ENCODE measurements around the gene ACTN4. TPM values are rescaled to one million over a fixed set of nuclear protein-coding genes. Genes with fewer than 3 reads are reported as not detected.

The ACTN4 gene
- total and polyA plus RNA-seq, 2 donors (not counting 1 experiment from before 2014, with no cell fraction given): 108 to 164 TPM

DNA sequence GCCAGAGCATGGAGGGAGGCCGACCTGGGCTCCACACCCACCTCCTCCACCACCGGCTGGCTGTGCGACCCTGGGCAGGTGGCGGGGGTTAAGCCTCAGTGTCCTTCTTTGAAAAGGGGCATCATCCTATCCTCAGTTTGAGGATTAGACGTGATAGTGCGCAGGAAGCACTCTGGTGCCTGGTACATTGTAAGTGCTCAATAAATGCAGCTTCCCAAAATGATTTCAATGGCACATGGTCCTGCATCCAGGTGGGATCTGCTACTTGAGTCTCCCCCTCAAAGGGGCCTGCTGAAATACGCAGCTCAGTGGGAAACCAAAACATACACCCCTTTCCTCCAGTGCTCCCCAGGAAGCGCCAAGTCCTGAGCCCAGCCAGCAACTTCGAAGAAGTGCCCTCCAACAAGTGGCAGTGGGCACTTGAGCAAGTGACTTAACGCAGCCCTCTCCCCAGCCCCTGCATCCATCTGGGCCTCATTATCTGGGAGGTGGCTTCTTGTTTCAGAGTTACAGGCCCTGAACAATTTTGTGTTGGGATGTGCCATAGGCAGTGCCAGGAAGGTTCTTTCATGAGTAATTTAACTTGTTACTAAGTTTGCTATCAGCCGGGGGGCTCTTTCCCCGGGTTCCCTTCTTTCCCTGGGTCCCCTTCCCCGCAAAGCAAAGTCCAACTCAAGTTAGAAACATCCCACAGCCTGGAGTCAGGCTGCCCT, 17.9 kb downstream of the ACTN4 start:
- no peaks in the 10 kb centered on the region for H3K27me3 ChIP-seq (replicated peaks in 1 of 4; ENCODE audit: control extremely low read depth in 1 of 4, control insufficient read depth in 3 of 4, insufficient read depth in 4 of 4, low read length in 3 of 4)
- H4K20me1 ChIP-seq (ENCODE audit: control insufficient read depth, insufficient read depth, low read length, poor library complexity, severe bottlenecking): peaks cover 21% of the 10 kb centered on the region
- peak overlapping the region; percentile 51 to 89 for H3K27ac ChIP-seq (ENCODE audit: low read length in 2 of 2)
- ChIA-PET CTCF (interaction anchor here (1.6 kb wide), 1 partner anchor 29 kb away, joined by 3 read pairs; no protein-coding TSS in a partner anchor), POLR2A (interaction anchor here (0.6 kb wide), 1 partner anchor 275 kb away, joined by 4 read pairs; no protein-coding TSS in a partner anchor)
- DNase-seq (no peak), ATAC-seq (ENCODE audit: low read depth) (no peak)
- H3K9me3 ChIP-seq (ENCODE audit: control extremely low read depth in 1 of 3, control insufficient read depth in 2 of 3, insufficient read depth in 1 of 3, low read length in 2 of 3): no peaks in the 10 kb centered on the region
- H2AFZ ChIP-seq (ENCODE audit: insufficient read depth, low read depth, low read length, poor library complexity, severe bottlenecking): no peak overlapping the region
- Mint-ChIP-seq H3K27ac (peak overlapping the region; percentile 95), H3K4me3 (no peak overlapping the region), H3K9me3 (ENCODE audit: insufficient read depth) (no peaks in the 10 kb centered on the region), H3K27me3 (no peaks in the 10 kb centered on the region), H3K4me1 (peaks cover 69% of the 10 kb centered on the region)
- 96% methylated on average over 7 of the region's 13 CpGs for WGBS (ENCODE audit: insufficient coverage)
- peaks cover 64 to 67% of the 10 kb centered on the region in 2 donors for H3K4me1 ChIP-seq (ENCODE audit: control insufficient read depth in 2 of 2, insufficient read depth in 2 of 2, low read length in 2 of 2)
- TF ChIP-seq, protein P1, sequence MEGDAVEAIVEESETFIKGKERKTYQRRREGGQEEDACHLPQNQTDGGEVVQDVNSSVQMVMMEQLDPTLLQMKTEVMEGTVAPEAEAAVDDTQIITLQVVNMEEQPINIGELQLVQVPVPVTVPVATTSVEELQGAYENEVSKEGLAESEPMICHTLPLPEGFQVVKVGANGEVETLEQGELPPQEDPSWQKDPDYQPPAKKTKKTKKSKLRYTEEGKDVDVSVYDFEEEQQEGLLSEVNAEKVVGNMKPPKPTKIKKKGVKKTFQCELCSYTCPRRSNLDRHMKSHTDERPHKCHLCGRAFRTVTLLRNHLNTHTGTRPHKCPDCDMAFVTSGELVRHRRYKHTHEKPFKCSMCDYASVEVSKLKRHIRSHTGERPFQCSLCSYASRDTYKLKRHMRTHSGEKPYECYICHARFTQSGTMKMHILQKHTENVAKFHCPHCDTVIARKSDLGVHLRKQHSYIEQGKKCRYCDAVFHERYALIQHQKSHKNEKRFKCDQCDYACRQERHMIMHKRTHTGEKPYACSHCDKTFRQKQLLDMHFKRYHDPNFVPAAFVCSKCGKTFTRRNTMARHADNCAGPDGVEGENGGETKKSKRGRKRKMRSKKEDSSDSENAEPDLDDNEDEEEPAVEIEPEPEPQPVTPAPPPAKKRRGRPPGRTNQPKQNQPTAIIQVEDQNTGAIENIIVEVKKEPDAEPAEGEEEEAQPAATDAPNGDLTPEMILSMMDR (IDR thresholded peaks at IDR 0.05): no peak
- TF ChIP-seq EZH2 (IDR thresholded peaks at IDR 0.05; ENCODE audit: borderline replicate concordance, insufficient read depth, low read depth, low read length, poor library complexity, severe bottlenecking): no peak
- peaks cover 100% of the 10 kb centered on the region for H3K79me2 ChIP-seq (ENCODE audit: control insufficient read depth, insufficient read depth, low read length)
- no peak overlapping the region for H3K9ac ChIP-seq (ENCODE audit: low read length)
- intact Hi-C loops (cut with micrococcal nuclease): no loop called here
- no peak overlapping the region for H3K4me3 ChIP-seq (ENCODE audit: control extremely low read depth in 1 of 5, extremely low read depth in 1 of 5, insufficient read depth in 1 of 5, low read depth in 2 of 5, low read length in 4 of 5)
- peaks cover 0 to 13% of the 10 kb centered on the region in 2 experiments for H3K36me3 ChIP-seq (replicated peaks in 1 of 2; ENCODE audit: control extremely low read depth in 1 of 2, control insufficient read depth in 1 of 2, extremely low read depth in 1 of 2, insufficient read depth in 2 of 2, low read length in 1 of 2)
- peak overlapping the region; percentile 55 for H3K4me2 ChIP-seq (replicated peaks; ENCODE audit: low read depth, low read length, poor library complexity, severe bottlenecking)

- no peak overlapping the region for H3K4me3 ChIP-seq (ENCODE audit: control extremely low read depth in 1 of 5, extremely low read depth in 1 of 5, insufficient read depth in 1 of 5, low read depth in 2 of 5, low read length in 4 of 5)
- ChIA-PET CTCF (no interaction called here), POLR2A (no interaction called here)
- WGBS (ENCODE audit: insufficient coverage): 77% methylated on average over 12 of the region's 19 CpGs
- no peak overlapping the region for H2AFZ ChIP-seq (ENCODE audit: insufficient read depth, low read depth, low read length, poor library complexity, severe bottlenecking)
- H3K36me3 ChIP-seq (replicated peaks in 1 of 2; ENCODE audit: control extremely low read depth in 1 of 2, control insufficient read depth in 1 of 2, extremely low read depth in 1 of 2, insufficient read depth in 2 of 2, low read length in 1 of 2): peaks cover 0 to 6% of the 10 kb centered on the region in 2 experiments
- H3K27me3 ChIP-seq (replicated peaks in 1 of 4; ENCODE audit: control extremely low read depth in 1 of 4, control insufficient read depth in 3 of 4, insufficient read depth in 4 of 4, low read length in 3 of 4): no peaks in the 10 kb centered on the region
- no peak for TF ChIP-seq EZH2 (IDR thresholded peaks at IDR 0.05; ENCODE audit: borderline replicate concordance, insufficient read depth, low read depth, low read length, poor library complexity, severe bottlenecking)
- TF ChIP-seq, protein P1 (IDR thresholded peaks at IDR 0.05): no peak
- Mint-ChIP-seq H3K27me3 (no peaks in the 10 kb centered on the region), H3K27ac (peak overlapping the region; percentile 95), H3K9me3 (ENCODE audit: insufficient read depth) (no peaks in the 10 kb centered on the region), H3K4me1 (peaks cover 70% of the 10 kb centered on the region), H3K4me3 (peak overlapping the region; percentile 19)
- H3K9me3 ChIP-seq (ENCODE audit: control extremely low read depth in 1 of 3, control insufficient read depth in 2 of 3, insufficient read depth in 1 of 3, low read length in 2 of 3): no peaks in the 10 kb centered on the region
- H3K27ac ChIP-seq (ENCODE audit: low read length in 2 of 2): peak overlapping the region; percentile 76 to 89
- peak overlapping the region; percentile 60 for H3K9ac ChIP-seq (ENCODE audit: low read length)
- H3K4me2 ChIP-seq (replicated peaks; ENCODE audit: low read depth, low read length, poor library complexity, severe bottlenecking): peak overlapping the region; percentile 78
- H3K4me1 ChIP-seq (ENCODE audit: control insufficient read depth in 2 of 2, insufficient read depth in 2 of 2, low read length in 2 of 2): peaks cover 65 to 72% of the 10 kb centered on the region in 2 donors
- intact Hi-C loops (cut with micrococcal nuclease): no loop called here
- no peak for ATAC-seq (ENCODE audit: low read depth)
- H4K20me1 ChIP-seq (ENCODE audit: control insufficient read depth, insufficient read depth, low read length, poor library complexity, severe bottlenecking): peaks cover 18% of the 10 kb centered on the region
- H3K79me2 ChIP-seq (ENCODE audit: control insufficient read depth, insufficient read depth, low read length): peaks cover 100% of the 10 kb centered on the region
- no peak for DNase-seq
Measured at GRCh38 chr19:38665950-38666662, 18.7 kb downstream of the ACTN4 start.

Data from B cell (primary cell).